ENCODE results near the gene LRRFIP1.

GRCh38 chr2:237647176-237648015 lies 20.0 kb downstream of the LRRFIP1 start:
- TF ChIP-seq CTCF (IDR thresholded peaks at IDR 0.05 in 2 of 3, conservative IDR thresholded peaks at IDR 0.05 in 1 of 3; ENCODE audit: control insufficient read depth in 2 of 3, extremely low read depth in 1 of 3, insufficient read depth in 1 of 3, low read depth in 3 of 3, low read length in 3 of 3), result no peak
- no peak for TF ChIP-seq POLR2AphosphoS5 (IDR thresholded peaks at IDR 0.05; ENCODE audit: low read length)
- no peak for TF ChIP-seq CHD2 (IDR thresholded peaks at IDR 0.05; ENCODE audit: borderline replicate concordance, low read depth, low read length)
- no peak for TF ChIP-seq GATAD2B (conservative IDR thresholded peaks at IDR 0.05; ENCODE audit: low read depth)
- TF ChIP-seq POLR2AphosphoS2 (IDR thresholded peaks at IDR 0.05; ENCODE audit: low read depth, low read length), result no peak
- TF ChIP-seq FOXM1 (IDR thresholded peaks at IDR 0.05; ENCODE audit: low read depth, low read length), result no peak
- TF ChIP-seq RB1 (IDR thresholded peaks at IDR 0.05; ENCODE audit: borderline replicate concordance), result no peak
- TF ChIP-seq CEBPB (IDR thresholded peaks at IDR 0.05; ENCODE audit: borderline replicate concordance in 1 of 2, low read depth in 2 of 2, low read length in 2 of 2), result no peak
- TF ChIP-seq TCF7 (IDR thresholded peaks at IDR 0.05; ENCODE audit: borderline replicate concordance), result no peak
- no peak for TF ChIP-seq NKRF (conservative IDR thresholded peaks at IDR 0.05)
- no peak for TF ChIP-seq NRF1 (conservative IDR thresholded peaks at IDR 0.05; ENCODE audit: low read depth, low read length)
- TF ChIP-seq TARDBP (IDR thresholded peaks at IDR 0.05; ENCODE audit: borderline replicate concordance), result no peak

All from GM12878 (cell line).